PC-3 (cell line): Measurements from ENCODE around the gene HSD17B4. TPM values are rescaled to one million over a fixed set of nuclear protein-coding genes. Genes with fewer than 3 reads are reported as not detected.

Experiments
- ATAC-seq: fragments of 200-7000 bp; cut with Tn5 transposase; 2 replicates; pipeline ENCODE4 v1.9.1; 2020; ENCODE audit warnings: mild to moderate bottlenecking, moderate library complexity
- BruUV-seq: library from RNA; stranded (reverse); fragments of 400-500 nt; replicated peaks from 2 replicates; lab custom pipeline; 2021; lab: Mats Ljungman, UMichigan
- CTCF ChIA-PET: fragments of 300-600 bp; sonication (Branson Sonifier 250); formaldehyde crosslinking; loops from one replicate; lab custom pipeline; 2022; ENCODE audit warnings: antibody characterized with exemption; lab: Charles Lee
- POLR2A ChIA-PET: fragments of 300-600 bp; sonication (Branson Sonifier 250); formaldehyde crosslinking; loops from one replicate; lab custom pipeline; 2022; ENCODE audit warnings: antibody characterized with exemption; ENCODE audit not compliant: unreplicated experiment; lab: Charles Lee
- DNase-seq: peaks from one replicate; pipeline ENCODE4 v3.0.0-alpha.2; 2015
- H2AFZ ChIP-seq: fragments of 300-600 bp; sonication (generic); 2 replicates; pipeline ENCODE4 v1.6.0; 2016; ENCODE audit warnings: antibody characterized with exemption, low read length
- H3F3A ChIP-seq: fragments of 300-600 bp; sonication (generic); one replicate; pipeline ENCODE4 v1.6.0; 2017; ENCODE audit warnings: antibody characterized with exemption, low read length, control low read depth, mild to moderate bottlenecking; ENCODE audit not compliant: unreplicated experiment
- H3K27ac ChIP-seq: fragments of 300-600 bp; sonication (generic); 2 replicates; pipeline ENCODE4 v1.5.1; 2016; ENCODE audit warnings: mild to moderate bottlenecking, low read length
- H3K27me3 ChIP-seq: fragments of 300-600 bp; sonication (generic); 2 replicates; pipeline ENCODE4 v1.6.1; 2016; ENCODE audit warnings: low read length, mixed read lengths
- H3K36me3 ChIP-seq: fragments of 300-600 bp; sonication (generic); 2 replicates; pipeline ENCODE4 v1.6.1; 2016; ENCODE audit warnings: low read depth, mixed run types, low read length, mixed read lengths
- H3K4me1 ChIP-seq: fragments of 300-600 bp; sonication (generic); 2 replicates; pipeline ENCODE4 v1.5.1; 2016; ENCODE audit warnings: low read length; ENCODE audit not compliant: insufficient read depth
- H3K4me2 ChIP-seq: fragments of 300-600 bp; sonication (generic); 2 replicates; pipeline ENCODE4 v1.6.0; 2016; ENCODE audit warnings: low read length
- H3K4me3 ChIP-seq: fragments of 300-600 bp; sonication (generic); 2 replicates; pipeline ENCODE4 v1.5.1; 2016; ENCODE audit warnings: mild to moderate bottlenecking, low read length, mixed read lengths
- H3K79me2 ChIP-seq: fragments of 300-600 bp; sonication (generic); 2 replicates; pipeline ENCODE4 v1.6.1; 2017; ENCODE audit warnings: low read length, mixed read lengths
- H3K9ac ChIP-seq: fragments of 300-600 bp; sonication (generic); 2 replicates; pipeline ENCODE4 v1.6.0; 2016; ENCODE audit warnings: mild to moderate bottlenecking, low read length
- H3K9me2 ChIP-seq: fragments of 300-600 bp; sonication (generic); replicated peaks from 2 replicates; pipeline ENCODE4 v1.6.1; 2016; ENCODE audit warnings: mixed run types, low read length, mixed read lengths
- H3K9me3 ChIP-seq: fragments of 300-600 bp; sonication (generic); 2 replicates; pipeline ENCODE4 v1.6.1; 2016; ENCODE audit warnings: low read length, mixed read lengths
- H4K20me1 ChIP-seq: fragments of 300-600 bp; sonication (generic); 2 replicates; pipeline ENCODE4 v1.6.1; 2016; ENCODE audit warnings: low read length, mixed read lengths
- EZH2 ChIP-seq: fragments of 300-600 bp; sonication (generic); IDR thresholded peaks from one replicate; pipeline ENCODE4 v1.6.1; 2017; ENCODE audit warnings: antibody characterized with exemption, mild to moderate bottlenecking, low read length; ENCODE audit not compliant: unreplicated experiment
- EZH2phosphoT487 ChIP-seq: fragments of 300-600 bp; sonication (generic); IDR thresholded peaks from 2 replicates; pipeline ENCODE4 v1.6.1; 2018; ENCODE audit warnings: mild to moderate bottlenecking, antibody characterized with exemption, low read length, borderline replicate concordance
- intact Hi-C: fragments of 100-400 bp; cut with micrococcal nuclease; formaldehyde crosslinking; loops from 2 replicates; pipeline ENCODE4 v1.9.0; 2023
- total RNA-seq: library from RNA; depleted of rRNA; stranded (reverse); fragments of >200 nt; gene quantifications from 2 replicates; pipeline ENCODE4 v1.2.3, GENCODE V29; 2014
- TF ChIP-seq, protein P1 (sequence below): fragments of 300-600 bp; sonication (generic); conservative IDR thresholded peaks from 2 replicates; pipeline ENCODE4 v1.5.1; 2017; ENCODE audit warnings: antibody characterized with exemption, low read depth, mild to moderate bottlenecking, low read length

HSD17B4 gene
- total RNA-seq, 1 experiment from 2014 or later: 165 TPM

DNA sequence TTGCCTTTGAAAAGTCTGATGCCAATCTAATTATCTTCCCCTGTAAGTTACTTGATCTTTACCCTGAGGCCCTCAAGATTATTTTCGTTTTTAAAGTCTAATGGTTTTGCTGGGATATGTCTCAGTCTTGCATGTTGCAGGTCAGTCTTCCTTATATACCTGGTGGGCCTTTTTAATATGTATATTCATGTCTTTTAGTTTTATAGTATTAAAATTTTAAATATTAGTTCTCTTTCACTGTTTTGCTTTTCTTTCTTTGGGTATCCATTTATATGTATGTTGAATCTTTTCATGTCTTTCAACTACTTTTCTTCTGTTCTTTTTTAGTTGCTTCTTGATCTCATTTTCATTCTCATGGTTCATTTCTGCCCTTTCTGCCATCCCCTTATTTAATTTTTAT is 68.9 kb downstream of the HSD17B4 start:
- POLR2A ChIA-PET: no interaction called here
- H3K4me2 ChIP-seq: no peak overlapping the region
- H4K20me1 ChIP-seq: no peaks in the 10 kb centered on the region
- H2AFZ ChIP-seq: no peak overlapping the region
- intact Hi-C loops: no loop called here
- H3K4me3 ChIP-seq: no peak overlapping the region
- BruUV-seq: no TSS peak
- H3K9me3 ChIP-seq: no peaks in the 10 kb centered on the region
- no peak overlapping the region for H3K9ac ChIP-seq
- H3K9me2 ChIP-seq: no peaks in the 10 kb centered on the region
- no peaks in the 10 kb centered on the region for H3F3A ChIP-seq
- no peaks in the 10 kb centered on the region for H3K79me2 ChIP-seq
- TF ChIP-seq, protein P1, sequence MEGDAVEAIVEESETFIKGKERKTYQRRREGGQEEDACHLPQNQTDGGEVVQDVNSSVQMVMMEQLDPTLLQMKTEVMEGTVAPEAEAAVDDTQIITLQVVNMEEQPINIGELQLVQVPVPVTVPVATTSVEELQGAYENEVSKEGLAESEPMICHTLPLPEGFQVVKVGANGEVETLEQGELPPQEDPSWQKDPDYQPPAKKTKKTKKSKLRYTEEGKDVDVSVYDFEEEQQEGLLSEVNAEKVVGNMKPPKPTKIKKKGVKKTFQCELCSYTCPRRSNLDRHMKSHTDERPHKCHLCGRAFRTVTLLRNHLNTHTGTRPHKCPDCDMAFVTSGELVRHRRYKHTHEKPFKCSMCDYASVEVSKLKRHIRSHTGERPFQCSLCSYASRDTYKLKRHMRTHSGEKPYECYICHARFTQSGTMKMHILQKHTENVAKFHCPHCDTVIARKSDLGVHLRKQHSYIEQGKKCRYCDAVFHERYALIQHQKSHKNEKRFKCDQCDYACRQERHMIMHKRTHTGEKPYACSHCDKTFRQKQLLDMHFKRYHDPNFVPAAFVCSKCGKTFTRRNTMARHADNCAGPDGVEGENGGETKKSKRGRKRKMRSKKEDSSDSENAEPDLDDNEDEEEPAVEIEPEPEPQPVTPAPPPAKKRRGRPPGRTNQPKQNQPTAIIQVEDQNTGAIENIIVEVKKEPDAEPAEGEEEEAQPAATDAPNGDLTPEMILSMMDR: no peak
- TF ChIP-seq EZH2phosphoT487 (no peak), EZH2 (no peak)
- DNase-seq: no peak
- no peak overlapping the region for H3K27ac ChIP-seq
- H3K27me3 ChIP-seq: no peaks in the 10 kb centered on the region
- no peaks in the 10 kb centered on the region for H3K36me3 ChIP-seq
- no peaks in the 10 kb centered on the region for H3K4me1 ChIP-seq
- CTCF ChIA-PET: no interaction called here
- ATAC-seq: no peak

DNA sequence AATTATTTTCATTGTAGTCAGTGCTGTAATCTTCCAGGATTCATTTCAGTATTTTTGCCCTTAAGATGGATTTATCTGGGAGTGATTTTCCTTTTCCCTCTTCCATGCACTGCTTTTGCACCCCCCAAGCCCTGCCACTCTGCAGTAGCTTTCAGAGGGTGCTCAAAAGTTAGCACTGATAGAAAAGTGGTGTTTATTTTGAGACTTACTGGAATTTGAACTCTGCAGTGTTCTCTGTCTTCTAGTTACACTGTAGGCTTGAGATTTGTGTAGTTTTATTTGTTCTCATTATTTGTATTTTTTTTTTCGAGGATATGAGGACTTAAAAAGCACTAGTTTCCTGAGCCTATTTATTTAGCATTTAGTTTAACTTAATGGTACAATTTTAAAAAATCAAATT is 70.5 kb downstream of the HSD17B4 start:
- ChIA-PET POLR2A (no interaction called here), CTCF (no interaction called here)
- no peaks in the 10 kb centered on the region for H3K9me2 ChIP-seq
- H4K20me1 ChIP-seq: no peaks in the 10 kb centered on the region
- DNase-seq: no peak
- H2AFZ ChIP-seq: no peak overlapping the region
- H3K27me3 ChIP-seq: no peaks in the 10 kb centered on the region
- intact Hi-C loops: no loop called here
- H3K36me3 ChIP-seq: no peaks in the 10 kb centered on the region
- TF ChIP-seq EZH2: no peak
- TF ChIP-seq EZH2phosphoT487: no peak
- TF ChIP-seq, protein P1: no peak
- no TSS peak for BruUV-seq
- H3K79me2 ChIP-seq: no peaks in the 10 kb centered on the region
- peaks cover 12% of the 10 kb centered on the region for H3K4me1 ChIP-seq
- H3K9me3 ChIP-seq: no peaks in the 10 kb centered on the region
- H3K4me2 ChIP-seq: no peak overlapping the region
- no peak overlapping the region for H3K9ac ChIP-seq
- H3F3A ChIP-seq: peaks cover 5% of the 10 kb centered on the region
- no peak overlapping the region for H3K4me3 ChIP-seq
- no peak overlapping the region for H3K27ac ChIP-seq
- ATAC-seq: no peak

DNA sequence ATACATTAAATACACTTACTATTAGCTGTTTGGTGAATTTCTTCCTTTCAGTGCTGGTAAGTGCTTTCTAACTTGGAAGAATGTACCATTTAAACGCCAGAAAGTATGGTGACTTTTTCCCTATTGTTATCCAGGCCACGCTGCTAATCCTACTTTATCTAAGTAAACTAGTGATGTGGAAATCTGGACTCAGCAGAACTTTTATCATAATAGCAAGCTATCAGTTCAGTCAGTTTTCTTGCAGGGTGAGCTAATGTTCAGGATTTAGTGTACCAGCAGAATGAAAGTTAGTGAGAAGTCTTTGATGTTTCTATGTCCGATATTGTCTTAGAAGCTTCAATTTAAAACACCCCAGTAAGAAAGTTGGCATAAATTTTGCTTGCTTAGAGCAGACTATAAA is 72.2 kb downstream of the HSD17B4 start:
- no peaks in the 10 kb centered on the region for H3K27me3 ChIP-seq
- H3K36me3 ChIP-seq: no peaks in the 10 kb centered on the region
- intact Hi-C loops: no loop called here
- H3K9me2 ChIP-seq: no peaks in the 10 kb centered on the region
- H3F3A ChIP-seq: peaks cover 8% of the 10 kb centered on the region
- no peak overlapping the region for H3K27ac ChIP-seq
- H3K4me3 ChIP-seq: no peak overlapping the region
- no peak for DNase-seq
- no TSS peak for BruUV-seq
- H3K9me3 ChIP-seq: no peaks in the 10 kb centered on the region
- H3K79me2 ChIP-seq: no peaks in the 10 kb centered on the region
- TF ChIP-seq, protein P1: no peak
- TF ChIP-seq EZH2: no peak
- TF ChIP-seq EZH2phosphoT487: no peak
- POLR2A ChIA-PET: no interaction called here
- H4K20me1 ChIP-seq: no peaks in the 10 kb centered on the region
- H3K4me1 ChIP-seq: peaks cover 28% of the 10 kb centered on the region
- CTCF ChIA-PET: no interaction called here
- no peak overlapping the region for H2AFZ ChIP-seq
- no peak overlapping the region for H3K9ac ChIP-seq
- ATAC-seq: no peak
- H3K4me2 ChIP-seq: no peak overlapping the region
